GM10266 (cell line): ENCODE results near the gene CAPS.

Experiments used
- DNase-seq: peaks from one replicate; pipeline ENCODE4 v3.0.0; 2012; ENCODE audit errors: extremely low spot score
- TF ChIP-seq, protein P1 (sequence below): IDR thresholded peaks from 2 replicates; pipeline ENCODE4 v1.5.1; 2012; ENCODE audit warnings: mild to moderate bottlenecking, low read depth; ENCODE audit not compliant: control insufficient read depth, insufficient read depth; ENCODE audit errors: missing control alignments

Gene CAPS

GRCh38 chr19:5953680-5954213, 39.7 kb downstream of the CAPS start:
- TF ChIP-seq, protein P1, sequence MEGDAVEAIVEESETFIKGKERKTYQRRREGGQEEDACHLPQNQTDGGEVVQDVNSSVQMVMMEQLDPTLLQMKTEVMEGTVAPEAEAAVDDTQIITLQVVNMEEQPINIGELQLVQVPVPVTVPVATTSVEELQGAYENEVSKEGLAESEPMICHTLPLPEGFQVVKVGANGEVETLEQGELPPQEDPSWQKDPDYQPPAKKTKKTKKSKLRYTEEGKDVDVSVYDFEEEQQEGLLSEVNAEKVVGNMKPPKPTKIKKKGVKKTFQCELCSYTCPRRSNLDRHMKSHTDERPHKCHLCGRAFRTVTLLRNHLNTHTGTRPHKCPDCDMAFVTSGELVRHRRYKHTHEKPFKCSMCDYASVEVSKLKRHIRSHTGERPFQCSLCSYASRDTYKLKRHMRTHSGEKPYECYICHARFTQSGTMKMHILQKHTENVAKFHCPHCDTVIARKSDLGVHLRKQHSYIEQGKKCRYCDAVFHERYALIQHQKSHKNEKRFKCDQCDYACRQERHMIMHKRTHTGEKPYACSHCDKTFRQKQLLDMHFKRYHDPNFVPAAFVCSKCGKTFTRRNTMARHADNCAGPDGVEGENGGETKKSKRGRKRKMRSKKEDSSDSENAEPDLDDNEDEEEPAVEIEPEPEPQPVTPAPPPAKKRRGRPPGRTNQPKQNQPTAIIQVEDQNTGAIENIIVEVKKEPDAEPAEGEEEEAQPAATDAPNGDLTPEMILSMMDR = no peak
- no peak for DNase-seq

DNA sequence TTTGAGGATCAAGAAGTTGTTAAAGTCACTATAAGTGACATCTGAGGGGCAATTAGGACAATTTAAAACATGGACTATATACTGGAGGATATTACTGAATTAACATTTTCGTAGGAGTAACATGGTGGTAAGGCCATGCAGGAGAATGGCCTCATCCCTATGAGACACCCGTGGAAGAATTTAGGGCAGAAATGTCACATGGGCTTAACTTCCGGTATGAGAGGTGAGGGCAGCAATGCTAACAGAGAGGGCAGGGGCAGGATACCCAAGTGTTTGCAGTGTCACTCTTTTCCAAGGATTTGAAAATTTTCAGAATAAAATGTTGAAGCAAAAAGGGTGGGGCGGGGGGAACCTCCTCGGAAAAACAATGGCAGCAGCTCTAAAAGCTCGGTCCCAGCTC, 40.2 kb downstream of the CAPS start:
- TF ChIP-seq, protein P1 = no peak
- DNase-seq = no peak

GRCh38 chr19:5955636-5955935, 41.5 kb downstream of the CAPS start:
- no peak for DNase-seq
- TF ChIP-seq, protein P1 = no peak

GRCh38 chr19:5956323-5956722, 42.3 kb downstream of the CAPS start:
- TF ChIP-seq, protein P1 = no peak
- DNase-seq = no peak

DNA sequence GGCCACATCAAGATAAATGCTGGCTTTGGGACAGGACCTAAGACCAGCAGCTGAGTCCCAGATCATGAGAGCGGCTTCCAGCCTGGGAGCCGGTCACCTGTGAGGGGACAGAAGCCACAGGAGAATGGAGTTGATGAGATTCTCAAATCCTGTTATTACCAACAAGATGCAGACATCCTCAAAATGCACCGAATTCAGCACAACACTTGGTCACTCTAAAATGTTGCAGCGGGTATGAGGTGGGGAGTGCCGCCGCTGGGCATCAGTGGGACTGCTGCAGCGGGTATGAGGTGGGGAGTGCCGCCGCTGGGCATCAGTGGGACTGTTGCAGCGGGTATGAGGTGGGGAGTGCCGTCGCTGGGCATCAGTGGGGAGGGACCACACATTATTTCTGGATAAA, 42.7 kb downstream of the CAPS start:
- TF ChIP-seq, protein P1 = no peak
- no peak for DNase-seq

GRCh38 chr19:5957170-5957569, 43.1 kb downstream of the CAPS start:
- TF ChIP-seq, protein P1 = no peak

GRCh38 chr19:5958074-5958850, 44.2 kb downstream of the CAPS start:
- DNase-seq = no peak
- TF ChIP-seq, protein P1 = no peak

More at GRCh38 chr19:5957170-5957569, 43.1 kb downstream of the CAPS start:
- DNase-seq = no peak
